K562 (cell line): Measurements from ENCODE around the gene COPA. TPM values are rescaled to one million over a fixed set of nuclear protein-coding genes. Genes with fewer than 3 reads are reported as not detected.

Experiments
- ATAC-seq: fragments of 200-7000 bp; cut with Tn5 transposase; 3 replicates; pipeline ENCODE4 v1.9.1; 2020; ENCODE audit warnings: moderate library complexity
- BruUV-seq: library from RNA; stranded (reverse); fragments of 400-500 nt; replicated peaks from 2 replicates; lab custom pipeline; 2021; lab: Mats Ljungman, UMichigan
- CTCF ChIA-PET: fragments of 300-600 bp; formaldehyde crosslinking; extraction: SDS; loops from one replicate; lab custom pipeline; 2021; ENCODE audit warnings: low intra/inter-chr PET ratio; lab: Yijun Ruan, JAX
- POLR2A ChIA-PET: fragments of 300-600, 350-650 bp; sonication (Branson Sonifier 250); formaldehyde crosslinking; extraction: SDS; loops from one replicate; lab custom pipeline; 2021; ENCODE audit warnings: antibody characterized with exemption, inconsistent platforms; lab: Yijun Ruan, JAX
- DNase-seq, 4 experiments: peaks; one replicate each; pipeline versions ENCODE4 v3.0.0 to v3.0.0-alpha.2; 2011 to 2018; ENCODE audit warnings: low spot score in 3 of 4, mixed read lengths in 3 of 4; ENCODE audit errors: extremely low read depth in 1 of 4
- FAIRE-seq: peaks from 2 replicates; lab custom pipeline; 2011; peaks lifted over from hg19 to GRCh38; lab: Jason Lieb, UNC
- H2AFZ ChIP-seq: 2 replicates; pipeline ENCODE4 v1.6.0; 2011; ENCODE audit warnings: low read depth, low read length, control low read depth, inconsistent platforms
- H3K27ac ChIP-seq: fragments of 200-600 bp; 3 replicates; pipeline ENCODE4 v1.8.0; 2011; ENCODE audit warnings: low read depth, mild to moderate bottlenecking, control low read depth, inconsistent platforms, low read length, moderate library complexity, mixed read lengths; ENCODE audit errors: extremely low read depth
- H3K27me3 ChIP-seq, 2 experiments: fragments of 300-600 bp in 1 of 2; 2 replicates in 1 of 2; 3 replicates in 1 of 2; pipeline versions ENCODE4 v1.6.0 to v1.8.0; 2011; ENCODE audit warnings: inconsistent platforms in 2 of 2, low read length in 2 of 2, mild to moderate bottlenecking in 1 of 2, mixed read lengths in 1 of 2, moderate library complexity in 1 of 2; ENCODE audit not compliant: control insufficient read depth in 2 of 2, insufficient read depth in 2 of 2
- H3K36me3 ChIP-seq: fragments of 300-600 bp; 3 replicates; pipeline ENCODE4 v1.8.0; 2011; ENCODE audit warnings: mild to moderate bottlenecking, low read length, inconsistent platforms; ENCODE audit not compliant: control insufficient read depth, insufficient read depth
- H3K4me1 ChIP-seq, 2 experiments: fragments of 200-600 bp in 1 of 2; replicated peaks in 1 of 2; 2 replicates in 1 of 2; 3 replicates in 1 of 2; pipeline versions ENCODE4 v1.5.1 to v1.8.0; 2011; ENCODE audit warnings: inconsistent platforms in 2 of 2, low read length in 2 of 2, mild to moderate bottlenecking in 1 of 2, mixed read lengths in 1 of 2, moderate library complexity in 1 of 2; ENCODE audit not compliant: control insufficient read depth in 2 of 2, insufficient read depth in 2 of 2
- H3K4me2 ChIP-seq: 2 replicates; pipeline ENCODE4 v1.6.1; 2011; ENCODE audit warnings: low read length, control low read depth, inconsistent platforms, mixed read lengths; ENCODE audit not compliant: insufficient read depth
- H3K4me3 ChIP-seq: fragments of 200-600 bp; sonication (generic), shearing (Covaris generic); 2 replicates; pipeline ENCODE4 v1.5.1; 2016; ENCODE audit warnings: control low read depth, inconsistent platforms
- H3K79me2 ChIP-seq: fragments of 200-600 bp; 3 replicates; pipeline ENCODE4 v1.8.0; 2011; ENCODE audit warnings: low read length, inconsistent platforms; ENCODE audit not compliant: control insufficient read depth, insufficient read depth
- H3K9ac ChIP-seq, 2 experiments: 2 replicates each; pipeline versions ENCODE4 v1.6.0 to v1.6.1; 2011; ENCODE audit warnings: low read depth in 2 of 2, low read length in 2 of 2, control low read depth in 1 of 2, inconsistent platforms in 1 of 2, mild to moderate bottlenecking in 1 of 2, mixed read lengths in 1 of 2; ENCODE audit not compliant: insufficient read depth in 1 of 2
- H3K9me1 ChIP-seq: one replicate; pipeline ENCODE4 v1.6.0; 2011; ENCODE audit warnings: inconsistent platforms, mild to moderate bottlenecking, low read length, moderate library complexity; ENCODE audit not compliant: control insufficient read depth, insufficient read depth
- H3K9me3 ChIP-seq: replicated peaks from 2 replicates; pipeline ENCODE4 v1.5.1; 2011; ENCODE audit warnings: low read depth, low read length, inconsistent platforms; ENCODE audit not compliant: control insufficient read depth, insufficient read depth
- H4K20me1 ChIP-seq: replicated peaks from 2 replicates; pipeline ENCODE4 v1.6.1; 2011; ENCODE audit warnings: low read length, inconsistent platforms, mixed read lengths; ENCODE audit not compliant: control insufficient read depth, insufficient read depth
- ARID3B ChIP-seq: fragments of 250-450 bp; sonication (Bioruptor Pico); IDR thresholded peaks from 2 replicates; pipeline ENCODE4 v1.4.0; 2020; ENCODE audit warnings: borderline replicate concordance
- CEBPB ChIP-seq: fragments of 450-650 bp; IDR thresholded peaks from 2 replicates; pipeline ENCODE4 v1.6.1; 2016; ENCODE audit warnings: missing genetic modification characterization, missing compliant biosample characterization
- DLX4 ChIP-seq: fragments of 250-450 bp; sonication (Bioruptor Pico); IDR thresholded peaks from 2 replicates; pipeline ENCODE4 v1.6.1; 2021; ENCODE audit warnings: mild to moderate bottlenecking
- ELF1 ChIP-seq: fragments of 200-800 bp; sonication (Bioruptor generic); IDR thresholded peaks from 2 replicates; pipeline ENCODE4 v1.6.1; 2016; ENCODE audit warnings: missing genetic modification characterization, missing compliant biosample characterization
- EWSR1 ChIP-seq: fragments of 450-650 bp; IDR thresholded peaks from 2 replicates; pipeline ENCODE4 v1.6.1; 2018; ENCODE audit warnings: borderline replicate concordance, mild to moderate bottlenecking, low read depth, moderate library complexity; ENCODE audit not compliant: partially characterized antibody
- FUS ChIP-seq: fragments of 200-400 bp; formaldehyde crosslinking; optimal IDR thresholded peaks from 2 replicates; pipeline ENCODE3; 2017; ENCODE audit warnings: low read depth, low read length
- GATA2 ChIP-seq: sonication (generic); formaldehyde crosslinking; IDR thresholded peaks from 2 replicates; pipeline ENCODE4 v1.4.0; 2020; ENCODE audit warnings: mild to moderate bottlenecking, missing genetic modification reagents
- MCM3 ChIP-seq: fragments of 450-650 bp; IDR thresholded peaks from 2 replicates; pipeline ENCODE4 v1.6.1; 2016
- PHF8 ChIP-seq: fragments of 200-600 bp; sonication (generic); IDR thresholded peaks from 2 replicates; pipeline ENCODE4 v1.6.1; 2012; ENCODE audit warnings: mixed run types, mild to moderate bottlenecking, inconsistent platforms, low read length, moderate library complexity, borderline replicate concordance
- PPARD ChIP-seq: fragments of 250-450 bp; sonication (Bioruptor Pico); IDR thresholded peaks from 2 replicates; pipeline ENCODE4 v1.8.0; 2022; ENCODE audit warnings: inconsistent platforms, mild to moderate bottlenecking, moderate library complexity
- SIN3A ChIP-seq, 2 experiments: fragments of 150-350 bp in 1 of 2; IDR thresholded peaks; 2 replicates each; pipeline ENCODE4 v1.6.1; 2011 to 2016; ENCODE audit warnings: borderline replicate concordance in 2 of 2, low read depth in 2 of 2, low read length in 2 of 2, mild to moderate bottlenecking in 2 of 2, moderate library complexity in 2 of 2; ENCODE audit not compliant: control insufficient read depth in 1 of 2
- THRA ChIP-seq: fragments of 450-650 bp; IDR thresholded peaks from 2 replicates; pipeline ENCODE4 v1.6.1; 2017; ENCODE audit warnings: mild to moderate bottlenecking, moderate library complexity
- WHSC1 ChIP-seq: IDR thresholded peaks from one replicate; pipeline ENCODE4 v1.6.1; 2012; ENCODE audit warnings: low read length, control low read depth, inconsistent platforms
- ZNF24 ChIP-seq: fragments of 450-650 bp; IDR thresholded peaks from 2 replicates; pipeline ENCODE4 v1.6.1; 2016
- WGBS: fragments of 100-300 bp; shearing (Covaris generic); methylation state at CpG from one replicate; pipeline ENCODE4 v1.1.6; 2016; ENCODE audit warnings: low coverage, mixed read lengths; ENCODE audit not compliant: insufficient coverage; ENCODE audit errors: missing lambda C conversion rate; 5-methylcytosine and 5-hydroxymethylcytosine counted together
- in situ Hi-C: fragments of 300-500 bp; cut with MboI; formaldehyde crosslinking; loops from 4 replicates; pipeline ENCODE4 v1.15.0; 2018; ENCODE audit warnings: inconsistent platforms, mixed read lengths
- intact Hi-C: fragments of 100-400 bp; cut with micrococcal nuclease; formaldehyde crosslinking; loops from 2 replicates; pipeline ENCODE4 v1.14.2; 2022
- polyA plus RNA-seq, 8 experiments: library from polyadenylated mRNA; depleted of rRNA in 4 of 8; stranded (reverse) in 5 of 8; unstranded in 3 of 8; fragments of >200 nt; fragmentation: Nextera tagmentation in 2 of 8; fragmentation: Illumina TruSeq in 1 of 8; extraction: Ambion mirVana in 2 of 8; extraction: Trizol in 1 of 8; gene quantifications; 2 replicates each; pipeline versions ENCODE4 v1.2.1 to v1.2.3, GENCODE V29; 2011 to 2014; ENCODE audit warnings: inconsistent platforms in 1 of 8, missing spikeins in 1 of 8
- total RNA-seq, 7 experiments: library from RNA; depleted of rRNA in 6 of 7; stranded (reverse); fragments of >200 nt in 6 of 7; fragmentation: Illumina TruSeq in 2 of 7; extraction: Trizol in 2 of 7; gene quantifications; 2 replicates each; pipeline versions ENCODE4 v1.2.1 to v1.2.3, GENCODE V29; 2011 to 2021; ENCODE audit warnings: low replicate concordance in 1 of 7
- TF ChIP-seq, protein P1 (sequence below): fragments of 250-450 bp; sonication (Bioruptor Pico); IDR thresholded peaks from 2 replicates; pipeline ENCODE4 v1.5.0; 2020; ENCODE audit warnings: mild to moderate bottlenecking, borderline replicate concordance

The COPA gene
- total and polyA plus RNA-seq, 9 of the 15 experiments (the other 6 are each of a cell fraction or from before 2014, with no cell fraction given), result 49.8 to 222 (median 110) TPM

DNA sequence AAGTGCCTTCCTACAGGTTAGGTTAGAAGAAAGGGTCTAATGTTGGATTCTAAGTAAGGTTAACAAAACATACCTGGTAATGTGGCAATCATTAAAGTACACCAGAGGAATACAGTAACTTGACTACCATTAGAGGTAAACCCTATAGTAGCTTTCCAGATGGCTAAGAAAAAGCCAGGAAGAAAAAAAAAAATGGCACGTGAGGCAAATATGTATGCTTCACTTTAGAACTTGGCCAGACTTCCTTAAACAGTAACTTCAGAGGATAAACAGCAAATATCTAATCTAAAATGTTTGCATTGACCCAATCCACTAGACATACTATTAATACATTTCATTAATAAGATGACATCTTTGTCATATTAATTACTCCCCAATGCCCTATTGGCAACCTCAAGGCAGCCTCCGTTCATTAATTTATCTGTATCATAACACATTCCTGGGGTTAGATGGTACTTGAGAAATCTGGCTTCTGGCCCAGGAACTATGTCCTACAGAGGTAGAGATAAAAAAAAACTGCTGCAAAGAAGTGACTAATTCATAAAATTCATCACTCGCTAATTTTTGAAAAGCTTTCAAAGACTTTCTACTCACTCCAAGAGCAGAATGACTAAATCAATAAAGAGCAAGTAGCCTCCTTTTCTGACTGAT is 86.5 kb downstream of the COPA start (continued):
- no peak for TF ChIP-seq THRA
- TF ChIP-seq ARID3B (CRISPR knock-in tag), result no peak
- TF ChIP-seq GATA2 (CRISPR knock-in tag), result no peak
- no peak for TF ChIP-seq PHF8
- no peak for TF ChIP-seq ZNF24

GRCh38 chr1:160255781-160256300 is 87.2 kb downstream of the COPA start:
- BruUV-seq, result no TSS peak
- POLR2A ChIA-PET, result interaction anchor here (1.2 kb wide), 1 partner anchor 44 kb away, joined by 3 read pairs; no protein-coding TSS in a partner anchor
- Histone ChIP-seq H3K9ac (no peak overlapping the region), H4K20me1 (no peaks in the 10 kb centered on the region), H3K79me2 (peaks cover 67% of the 10 kb centered on the region), H3K27ac (no peak overlapping the region), H3K9me3 (no peaks in the 10 kb centered on the region), H2AFZ (no peak overlapping the region), H3K4me3 (no peak overlapping the region), H3K27me3 (no peaks in the 10 kb centered on the region), H3K9me1 (no peaks in the 10 kb centered on the region), H3K4me2 (no peak overlapping the region), H3K4me1 (peaks cover 0 to 12% of the 10 kb centered on the region in 2 experiments; a peak in 2 of 5 replicates), H3K36me3 (peaks cover 49% of the 10 kb centered on the region)
- FAIRE-seq, result no peak
- in situ Hi-C loops (no loop called here), intact Hi-C loops (no loop called here)
- CTCF ChIA-PET, result no interaction called here
- WGBS, result 95% methylated on average over 4 of the region's 4 CpGs
- no peak for DNase-seq
- ATAC-seq, result no peak
- TF ChIP-seq FUS (no peak), PPARD (CRISPR knock-in tag) (no peak), WHSC1 (no peak), EWSR1 (no peak), ELF1 (tag) (no peak), MCM3 (no peak), CEBPB (tag) (no peak), SIN3A (IDR thresholded peaks at IDR 0.05; ENCODE audit: borderline replicate concordance in 2 of 2, control insufficient read depth in 1 of 2, low read depth in 2 of 2, low read length in 2 of 2) (no peak), DLX4 (no peak)
- TF ChIP-seq, protein P1, sequence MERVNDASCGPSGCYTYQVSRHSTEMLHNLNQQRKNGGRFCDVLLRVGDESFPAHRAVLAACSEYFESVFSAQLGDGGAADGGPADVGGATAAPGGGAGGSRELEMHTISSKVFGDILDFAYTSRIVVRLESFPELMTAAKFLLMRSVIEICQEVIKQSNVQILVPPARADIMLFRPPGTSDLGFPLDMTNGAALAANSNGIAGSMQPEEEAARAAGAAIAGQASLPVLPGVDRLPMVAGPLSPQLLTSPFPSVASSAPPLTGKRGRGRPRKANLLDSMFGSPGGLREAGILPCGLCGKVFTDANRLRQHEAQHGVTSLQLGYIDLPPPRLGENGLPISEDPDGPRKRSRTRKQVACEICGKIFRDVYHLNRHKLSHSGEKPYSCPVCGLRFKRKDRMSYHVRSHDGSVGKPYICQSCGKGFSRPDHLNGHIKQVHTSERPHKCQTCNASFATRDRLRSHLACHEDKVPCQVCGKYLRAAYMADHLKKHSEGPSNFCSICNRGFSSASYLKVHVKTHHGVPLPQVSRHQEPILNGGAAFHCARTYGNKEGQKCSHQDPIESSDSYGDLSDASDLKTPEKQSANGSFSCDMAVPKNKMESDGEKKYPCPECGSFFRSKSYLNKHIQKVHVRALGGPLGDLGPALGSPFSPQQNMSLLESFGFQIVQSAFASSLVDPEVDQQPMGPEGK (CRISPR knock-in tag), result no peak
